ENCODE data around the gene RUVBL1. TPM values are rescaled to one million over a fixed set of nuclear protein-coding genes. Genes with fewer than 3 reads are reported as not detected.

The RUVBL1 gene
- total and polyA plus RNA-seq, 2 experiments from 2014 or later, result 29.7 to 33.5 TPM

DNA sequence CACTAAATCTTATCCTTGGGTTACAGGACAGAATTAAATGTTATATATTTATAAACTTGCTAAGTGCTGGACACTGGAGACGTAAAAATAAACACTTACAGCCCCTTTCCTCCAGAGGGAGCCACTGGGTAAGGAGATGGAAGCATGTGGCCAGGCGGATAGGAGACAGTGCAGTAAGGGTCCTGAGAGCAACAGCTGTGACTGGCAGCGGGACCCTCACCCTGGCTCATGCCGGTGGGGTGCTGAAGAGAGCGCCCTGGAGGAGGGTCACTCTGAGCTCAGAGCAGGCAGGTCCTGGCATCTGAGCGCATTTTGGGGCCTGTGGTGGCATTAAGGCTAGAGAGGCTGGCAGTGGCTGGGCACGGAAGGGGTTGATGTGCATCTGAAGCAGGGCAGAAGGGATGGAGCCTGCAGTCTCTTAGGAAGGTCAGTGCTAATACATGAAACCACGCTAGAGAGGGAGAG is 55.4 kb downstream of the RUVBL1 start:
- H3K4me1 ChIP-seq (ENCODE audit: insufficient read depth), result no peaks in the 10 kb centered on the region

DNA sequence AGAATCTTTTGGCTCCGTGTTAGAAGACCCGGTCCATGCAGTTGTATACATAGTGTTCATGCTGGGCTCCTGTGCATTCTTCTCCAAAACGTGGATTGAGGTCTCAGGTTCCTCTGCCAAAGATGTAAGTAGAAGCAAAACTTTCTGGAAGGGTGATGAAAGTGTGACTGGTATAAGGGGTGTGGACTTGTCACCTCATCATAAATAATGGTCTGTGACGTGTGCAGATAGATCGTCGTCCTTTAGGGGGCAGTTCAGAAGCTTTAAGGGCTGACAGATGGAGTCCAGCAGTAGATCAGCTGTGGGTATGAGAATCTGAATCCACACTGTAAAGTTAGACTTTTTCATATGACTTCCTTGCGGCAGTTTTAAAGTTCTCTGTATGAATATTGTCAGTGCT is 56.1 kb downstream of the RUVBL1 start:
- Histone ChIP-seq H2AFZ (no peak overlapping the region), H3K27me3 (no peaks in the 10 kb centered on the region), H4K20me1 (ENCODE audit: insufficient read depth, poor library complexity, severe bottlenecking) (peaks cover 30% of the 10 kb centered on the region), H3K9me3 (ENCODE audit: low read depth) (no peaks in the 10 kb centered on the region), H3K4me3 (no peak overlapping the region), H3K36me3 (replicated peaks; ENCODE audit: insufficient read depth, low read depth) (no peaks in the 10 kb centered on the region), H3K4me1 (ENCODE audit: insufficient read depth) (no peaks in the 10 kb centered on the region), H3K9me2 (replicated peaks; ENCODE audit: insufficient read depth) (no peaks in the 10 kb centered on the region), H3K79me2 (no peaks in the 10 kb centered on the region), H3K4me2 (no peak overlapping the region), H3K27ac (no peak overlapping the region)
- DNase-seq (ENCODE audit: low spot score), result no peak
- 84% methylated on average over 7 of the region's 7 CpGs for WGBS (ENCODE audit: low lambda C conversion rate, missing lambda C conversion rate)
- TF ChIP-seq, protein P1, sequence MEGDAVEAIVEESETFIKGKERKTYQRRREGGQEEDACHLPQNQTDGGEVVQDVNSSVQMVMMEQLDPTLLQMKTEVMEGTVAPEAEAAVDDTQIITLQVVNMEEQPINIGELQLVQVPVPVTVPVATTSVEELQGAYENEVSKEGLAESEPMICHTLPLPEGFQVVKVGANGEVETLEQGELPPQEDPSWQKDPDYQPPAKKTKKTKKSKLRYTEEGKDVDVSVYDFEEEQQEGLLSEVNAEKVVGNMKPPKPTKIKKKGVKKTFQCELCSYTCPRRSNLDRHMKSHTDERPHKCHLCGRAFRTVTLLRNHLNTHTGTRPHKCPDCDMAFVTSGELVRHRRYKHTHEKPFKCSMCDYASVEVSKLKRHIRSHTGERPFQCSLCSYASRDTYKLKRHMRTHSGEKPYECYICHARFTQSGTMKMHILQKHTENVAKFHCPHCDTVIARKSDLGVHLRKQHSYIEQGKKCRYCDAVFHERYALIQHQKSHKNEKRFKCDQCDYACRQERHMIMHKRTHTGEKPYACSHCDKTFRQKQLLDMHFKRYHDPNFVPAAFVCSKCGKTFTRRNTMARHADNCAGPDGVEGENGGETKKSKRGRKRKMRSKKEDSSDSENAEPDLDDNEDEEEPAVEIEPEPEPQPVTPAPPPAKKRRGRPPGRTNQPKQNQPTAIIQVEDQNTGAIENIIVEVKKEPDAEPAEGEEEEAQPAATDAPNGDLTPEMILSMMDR (IDR thresholded peaks at IDR 0.05; ENCODE audit: poor library complexity), result no peak
- TF ChIP-seq EZH2phosphoT487 (IDR thresholded peaks at IDR 0.05; ENCODE audit: low read depth, severe bottlenecking, unreplicated experiment), result no peak
- TF ChIP-seq EZH2 (IDR thresholded peaks at IDR 0.05; ENCODE audit: borderline replicate concordance), result no peak

More for the DNA sequence above, 55.4 kb downstream of the RUVBL1 start:
- no peak overlapping the region for H3K4me2 ChIP-seq
- H3K36me3 ChIP-seq (replicated peaks; ENCODE audit: insufficient read depth, low read depth), result no peaks in the 10 kb centered on the region
- no peak overlapping the region for H3K27ac ChIP-seq
- DNase-seq (ENCODE audit: low spot score), result peak; percentile 55
- H3K9me3 ChIP-seq (ENCODE audit: low read depth), result no peaks in the 10 kb centered on the region
- no peaks in the 10 kb centered on the region for H3K79me2 ChIP-seq
- H2AFZ ChIP-seq, result no peak overlapping the region
- 88% methylated on average over 8 of the region's 8 CpGs for WGBS (ENCODE audit: low lambda C conversion rate, missing lambda C conversion rate)
- H4K20me1 ChIP-seq (ENCODE audit: insufficient read depth, poor library complexity, severe bottlenecking), result peaks cover 37% of the 10 kb centered on the region
- no peaks in the 10 kb centered on the region for H3K9me2 ChIP-seq (replicated peaks; ENCODE audit: insufficient read depth)
- TF ChIP-seq EZH2phosphoT487 (IDR thresholded peaks at IDR 0.05; ENCODE audit: low read depth, severe bottlenecking, unreplicated experiment) (no peak), EZH2 (IDR thresholded peaks at IDR 0.05; ENCODE audit: borderline replicate concordance) (no peak)
- TF ChIP-seq, protein P1 (IDR thresholded peaks at IDR 0.05; ENCODE audit: poor library complexity), result peak; percentile 47
- no peak overlapping the region for H3K4me3 ChIP-seq
- no peaks in the 10 kb centered on the region for H3K27me3 ChIP-seq

DNA sequence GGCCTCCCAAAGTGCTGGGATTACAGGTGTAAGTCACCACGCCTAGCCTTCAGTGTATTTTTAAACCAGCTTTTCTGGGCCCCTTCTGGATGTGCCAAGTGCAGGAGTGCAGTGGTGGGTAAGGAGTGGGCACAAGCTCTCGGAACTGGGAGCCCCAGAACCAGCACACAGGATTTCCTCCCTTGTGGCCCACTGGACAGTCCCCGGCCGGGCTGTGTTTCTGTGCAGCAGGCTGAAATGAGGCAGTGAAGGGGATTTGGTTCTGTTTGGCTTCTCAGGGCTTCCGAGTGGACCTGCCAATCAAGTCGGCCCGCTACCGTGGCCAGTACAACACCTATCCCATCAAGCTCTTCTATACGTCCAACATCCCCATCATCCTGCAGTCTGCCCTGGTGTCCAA is 56.9 kb downstream of the RUVBL1 start:
- H4K20me1 ChIP-seq (ENCODE audit: insufficient read depth, poor library complexity, severe bottlenecking), result peaks cover 25% of the 10 kb centered on the region
- H3K4me3 ChIP-seq, result no peak overlapping the region
- WGBS (ENCODE audit: low lambda C conversion rate, missing lambda C conversion rate), result 96% methylated on average over 9 of the region's 9 CpGs

More for the DNA sequence above, 56.9 kb downstream of the RUVBL1 start:
- no peak overlapping the region for H2AFZ ChIP-seq
- no peaks in the 10 kb centered on the region for H3K9me3 ChIP-seq (ENCODE audit: low read depth)
- peaks cover 2% of the 10 kb centered on the region for H3K79me2 ChIP-seq
- H3K27me3 ChIP-seq, result no peaks in the 10 kb centered on the region
- no peak overlapping the region for H3K4me2 ChIP-seq
- H3K4me1 ChIP-seq (ENCODE audit: insufficient read depth), result no peaks in the 10 kb centered on the region
- TF ChIP-seq, protein P1 (IDR thresholded peaks at IDR 0.05; ENCODE audit: poor library complexity), result no peak
- TF ChIP-seq EZH2 (IDR thresholded peaks at IDR 0.05; ENCODE audit: borderline replicate concordance) (no peak), EZH2phosphoT487 (IDR thresholded peaks at IDR 0.05; ENCODE audit: low read depth, severe bottlenecking, unreplicated experiment) (no peak)
- H3K27ac ChIP-seq, result no peak overlapping the region
- DNase-seq (ENCODE audit: low spot score), result no peak
- no peaks in the 10 kb centered on the region for H3K9me2 ChIP-seq (replicated peaks; ENCODE audit: insufficient read depth)
- no peaks in the 10 kb centered on the region for H3K36me3 ChIP-seq (replicated peaks; ENCODE audit: insufficient read depth, low read depth)

All from hepatocyte (in vitro differentiated cells).